ENCODE results near the gene FAXDC2.
"Not testable (repeated sequence)": the region's sequence is repeated elsewhere in the genome, so short reads cannot be mapped to it uniquely, and the experiment has no call there.

FAXDC2 gene

GRCh38 chr5:154824070-154824469, 26.3 kb downstream of the FAXDC2 start:
- Histone ChIP-seq H3K4me3 (ENCODE audit: low read length) (no peak overlapping the region), H3K4me2 (ENCODE audit: low read length) (no peak overlapping the region), H2BK120ac (ENCODE audit: low read depth, low read length) (no peak overlapping the region), H2BK15ac (replicated peaks; ENCODE audit: low read depth) (no peak overlapping the region), H3K79me2 (ENCODE audit: control insufficient read depth, insufficient read depth, low read length) (no peaks in the 10 kb centered on the region), H2BK5ac (ENCODE audit: low read length) (no peak overlapping the region), H3K36me3 (ENCODE audit: control insufficient read depth, insufficient read depth, low read length) (peaks cover 4% of the 10 kb centered on the region), H3K23ac (ENCODE audit: low read length) (no peak overlapping the region), H3K56ac (ENCODE audit: low read length) (no peak overlapping the region), H3K27ac (ENCODE audit: low read depth, low read length) (no peak overlapping the region), H4K8ac (ENCODE audit: low read depth, low read length) (no peak overlapping the region), H2AK5ac (ENCODE audit: low read length) (no peak overlapping the region), H4K5ac (ENCODE audit: low read length) (no peak overlapping the region), H3K18ac (ENCODE audit: low read length) (no peak overlapping the region), H3K9ac (ENCODE audit: low read length) (no peak overlapping the region), H3K27me3 (ENCODE audit: insufficient read depth, low read length, poor library complexity) (no peaks in the 10 kb centered on the region), H3K79me1 (ENCODE audit: low read length) (peaks cover 3% of the 10 kb centered on the region), H3K4ac (ENCODE audit: low read depth, low read length) (no peak overlapping the region), H3K4me1 (ENCODE audit: control insufficient read depth, low read depth, low read length) (no peaks in the 10 kb centered on the region)
- DNase-seq = no peak
- no CpG with 5 or more reads among the region's 2 CpGs for WGBS (ENCODE audit: extremely low coverage, insufficient coverage, low lambda C conversion rate)

- H3K4me3 ChIP-seq (ENCODE audit: low read length) = no peak overlapping the region
- H2BK15ac ChIP-seq (replicated peaks; ENCODE audit: low read depth) = no peak overlapping the region
- H3K56ac ChIP-seq (ENCODE audit: low read length) = no peak overlapping the region
- H3K79me2 ChIP-seq (ENCODE audit: control insufficient read depth, insufficient read depth, low read length) = no peaks in the 10 kb centered on the region
- H3K36me3 ChIP-seq (ENCODE audit: control insufficient read depth, insufficient read depth, low read length) = peaks cover 4% of the 10 kb centered on the region
- no peak overlapping the region for H2BK120ac ChIP-seq (ENCODE audit: low read depth, low read length)
- no CpG with 5 or more reads among the region's 4 CpGs for WGBS (ENCODE audit: extremely low coverage, insufficient coverage, low lambda C conversion rate)
- no peak overlapping the region for H3K18ac ChIP-seq (ENCODE audit: low read length)
- no peak overlapping the region for H4K8ac ChIP-seq (ENCODE audit: low read depth, low read length)
- no peaks in the 10 kb centered on the region for H3K4me1 ChIP-seq (ENCODE audit: control insufficient read depth, low read depth, low read length)
- DNase-seq = no peak
- no peak overlapping the region for H3K23ac ChIP-seq (ENCODE audit: low read length)
- H3K27ac ChIP-seq (ENCODE audit: low read depth, low read length) = no peak overlapping the region
- no peak overlapping the region for H4K5ac ChIP-seq (ENCODE audit: low read length)
- no peak overlapping the region for H2AK5ac ChIP-seq (ENCODE audit: low read length)
- no peak overlapping the region for H3K4me2 ChIP-seq (ENCODE audit: low read length)
- no peak overlapping the region for H2BK5ac ChIP-seq (ENCODE audit: low read length)
- H3K27me3 ChIP-seq (ENCODE audit: insufficient read depth, low read length, poor library complexity) = no peaks in the 10 kb centered on the region
- H3K9ac ChIP-seq (ENCODE audit: low read length) = no peak overlapping the region
- H3K79me1 ChIP-seq (ENCODE audit: low read length) = peaks cover 3% of the 10 kb centered on the region
- H3K4ac ChIP-seq (ENCODE audit: low read depth, low read length) = no peak overlapping the region
These were observed 26.8 kb downstream of the FAXDC2 start for GRCh38 chr5:154823605-154824004.

- H3K27me3 ChIP-seq (ENCODE audit: insufficient read depth, low read length, poor library complexity); H3K4me3 ChIP-seq (ENCODE audit: low read length); H3K4me1 ChIP-seq (ENCODE audit: control insufficient read depth, low read depth, low read length); H3K56ac ChIP-seq (ENCODE audit: low read length); H2AK5ac ChIP-seq (ENCODE audit: low read length); H3K23ac ChIP-seq (ENCODE audit: low read length); H4K8ac ChIP-seq (ENCODE audit: low read depth, low read length); H3K27ac ChIP-seq (ENCODE audit: low read depth, low read length); H3K4me2 ChIP-seq (ENCODE audit: low read length); H2BK120ac ChIP-seq (ENCODE audit: low read depth, low read length); H3K36me3 ChIP-seq (ENCODE audit: control insufficient read depth, insufficient read depth, low read length); H3K4ac ChIP-seq (ENCODE audit: low read depth, low read length); H2BK5ac ChIP-seq (ENCODE audit: low read length); DNase-seq; H4K5ac ChIP-seq (ENCODE audit: low read length); H3K79me1 ChIP-seq (ENCODE audit: low read length); H3K79me2 ChIP-seq (ENCODE audit: control insufficient read depth, insufficient read depth, low read length); H3K18ac ChIP-seq (ENCODE audit: low read length); H2BK15ac ChIP-seq (replicated peaks; ENCODE audit: low read depth); H3K9ac ChIP-seq (ENCODE audit: low read length): not testable (repeated sequence)
- no CpG with 5 or more reads among the region's 5 CpGs for WGBS (ENCODE audit: extremely low coverage, insufficient coverage, low lambda C conversion rate)
These were observed 27.5 kb downstream of the FAXDC2 start for GRCh38 chr5:154822896-154823295.

DNA sequence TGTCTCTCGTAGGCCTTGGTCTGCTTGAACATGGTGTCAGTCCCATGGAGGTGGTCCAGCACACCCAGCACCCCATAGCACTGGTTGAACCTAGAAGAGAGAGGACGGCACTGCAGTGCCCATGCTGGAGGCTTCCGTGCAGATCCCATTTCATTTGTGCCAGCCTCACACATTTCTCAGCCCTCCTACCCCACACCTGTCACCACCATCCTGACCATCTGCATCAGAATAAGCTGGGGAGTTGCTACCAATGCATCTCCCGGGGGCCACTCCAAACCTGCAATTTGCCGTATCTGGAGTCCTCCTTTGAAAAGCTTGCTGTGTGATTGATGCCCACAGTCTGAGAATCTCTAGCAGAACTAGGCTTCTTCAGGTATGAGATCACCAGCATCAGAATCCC, 30.0 kb downstream of the FAXDC2 start:
- no peak overlapping the region for H2AK5ac ChIP-seq (ENCODE audit: low read length)
- H3K9ac ChIP-seq (ENCODE audit: low read length) = no peak overlapping the region
- H3K4me3 ChIP-seq (ENCODE audit: low read length) = no peak overlapping the region
- no peaks in the 10 kb centered on the region for H3K4me1 ChIP-seq (ENCODE audit: control insufficient read depth, low read depth, low read length)
- no peak overlapping the region for H2BK15ac ChIP-seq (replicated peaks; ENCODE audit: low read depth)
- no peak overlapping the region for H4K8ac ChIP-seq (ENCODE audit: low read depth, low read length)
- H4K5ac ChIP-seq (ENCODE audit: low read length) = no peak overlapping the region
- H3K23ac ChIP-seq (ENCODE audit: low read length) = no peak overlapping the region
- no peak overlapping the region for H3K56ac ChIP-seq (ENCODE audit: low read length)
- no peak overlapping the region for H3K27ac ChIP-seq (ENCODE audit: low read depth, low read length)
- H3K79me2 ChIP-seq (ENCODE audit: control insufficient read depth, insufficient read depth, low read length) = no peaks in the 10 kb centered on the region
- no peak overlapping the region for H3K4me2 ChIP-seq (ENCODE audit: low read length)
- no peaks in the 10 kb centered on the region for H3K27me3 ChIP-seq (ENCODE audit: insufficient read depth, low read length, poor library complexity)
- no CpG with 5 or more reads among the region's 5 CpGs for WGBS (ENCODE audit: extremely low coverage, insufficient coverage, low lambda C conversion rate)
- DNase-seq = no peak
- no peak overlapping the region for H3K4ac ChIP-seq (ENCODE audit: low read depth, low read length)
- H2BK120ac ChIP-seq (ENCODE audit: low read depth, low read length) = no peak overlapping the region
- H3K36me3 ChIP-seq (ENCODE audit: control insufficient read depth, insufficient read depth, low read length) = peaks cover 14% of the 10 kb centered on the region
- H2BK5ac ChIP-seq (ENCODE audit: low read length) = no peak overlapping the region
- no peak overlapping the region for H3K18ac ChIP-seq (ENCODE audit: low read length)
- H3K79me1 ChIP-seq (ENCODE audit: low read length) = peaks cover 8% of the 10 kb centered on the region

DNA sequence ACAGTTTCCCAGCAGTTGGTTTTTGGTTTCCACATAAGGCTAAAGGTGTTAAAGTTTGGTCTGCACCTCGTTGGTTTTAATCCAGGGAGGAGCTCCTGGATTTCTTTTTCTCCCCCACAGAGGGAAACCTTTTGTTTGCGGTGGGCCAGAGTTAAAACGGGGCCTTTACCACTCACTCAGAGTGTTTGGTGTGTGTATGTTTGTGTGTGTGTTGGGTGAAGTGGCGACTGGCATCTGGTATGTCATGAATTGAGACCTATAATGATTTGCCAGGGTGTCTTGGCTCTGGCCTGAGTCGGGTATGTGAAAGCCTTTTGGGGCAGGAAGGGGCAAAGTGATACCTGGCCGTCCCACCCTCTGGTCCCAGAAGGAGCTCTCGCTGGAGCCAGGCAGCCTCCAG, 30.9 kb downstream of the FAXDC2 start:
- WGBS (ENCODE audit: extremely low coverage, insufficient coverage, low lambda C conversion rate) = no CpG with 5 or more reads among the region's 7 CpGs
- Histone ChIP-seq H3K4me3 (ENCODE audit: low read length) (no peak overlapping the region), H3K79me2 (ENCODE audit: control insufficient read depth, insufficient read depth, low read length) (no peaks in the 10 kb centered on the region)

GRCh38 chr5:154818471-154819116, 31.8 kb downstream of the FAXDC2 start:
- Histone ChIP-seq H3K9ac (ENCODE audit: low read length) (no peak overlapping the region), H4K8ac (ENCODE audit: low read depth, low read length) (no peak overlapping the region), H3K27me3 (ENCODE audit: insufficient read depth, low read length, poor library complexity) (no peaks in the 10 kb centered on the region), H3K4me1 (ENCODE audit: control insufficient read depth, low read depth, low read length) (no peaks in the 10 kb centered on the region), H3K23ac (ENCODE audit: low read length) (no peak overlapping the region), H2BK5ac (ENCODE audit: low read length) (no peak overlapping the region), H4K5ac (ENCODE audit: low read length) (no peak overlapping the region), H2BK15ac (replicated peaks; ENCODE audit: low read depth) (no peak overlapping the region), H3K18ac (ENCODE audit: low read length) (no peak overlapping the region), H2AK5ac (ENCODE audit: low read length) (no peak overlapping the region), H3K27ac (ENCODE audit: low read depth, low read length) (no peak overlapping the region), H3K4ac (ENCODE audit: low read depth, low read length) (no peak overlapping the region), H3K79me2 (ENCODE audit: control insufficient read depth, insufficient read depth, low read length) (no peaks in the 10 kb centered on the region), H2BK120ac (ENCODE audit: low read depth, low read length) (no peak overlapping the region), H3K36me3 (ENCODE audit: control insufficient read depth, insufficient read depth, low read length) (peaks cover 22% of the 10 kb centered on the region), H3K4me2 (ENCODE audit: low read length) (no peak overlapping the region), H3K56ac (ENCODE audit: low read length) (no peak overlapping the region), H3K79me1 (ENCODE audit: low read length) (peaks cover 11% of the 10 kb centered on the region), H3K4me3 (ENCODE audit: low read length) (no peak overlapping the region)
- WGBS (ENCODE audit: extremely low coverage, insufficient coverage, low lambda C conversion rate) = no CpG with 5 or more reads among the region's 2 CpGs
- DNase-seq = no peak

More for the DNA sequence above, 30.9 kb downstream of the FAXDC2 start:
- Histone ChIP-seq H3K18ac (ENCODE audit: low read length) (no peak overlapping the region), H2BK5ac (ENCODE audit: low read length) (no peak overlapping the region), H3K23ac (ENCODE audit: low read length) (no peak overlapping the region), H3K36me3 (ENCODE audit: control insufficient read depth, insufficient read depth, low read length) (peaks cover 19% of the 10 kb centered on the region), H3K4me2 (ENCODE audit: low read length) (no peak overlapping the region), H2BK120ac (ENCODE audit: low read depth, low read length) (no peak overlapping the region), H3K4ac (ENCODE audit: low read depth, low read length) (no peak overlapping the region), H4K8ac (ENCODE audit: low read depth, low read length) (no peak overlapping the region), H3K9ac (ENCODE audit: low read length) (no peak overlapping the region), H2BK15ac (replicated peaks; ENCODE audit: low read depth) (no peak overlapping the region), H4K5ac (ENCODE audit: low read length) (no peak overlapping the region), H3K79me1 (ENCODE audit: low read length) (peaks cover 11% of the 10 kb centered on the region), H3K27ac (ENCODE audit: low read depth, low read length) (no peak overlapping the region), H3K4me1 (ENCODE audit: control insufficient read depth, low read depth, low read length) (no peaks in the 10 kb centered on the region), H3K56ac (ENCODE audit: low read length) (no peak overlapping the region), H3K27me3 (ENCODE audit: insufficient read depth, low read length, poor library complexity) (no peaks in the 10 kb centered on the region), H2AK5ac (ENCODE audit: low read length) (no peak overlapping the region)
- no peak for DNase-seq

Data from mesendoderm (in vitro differentiated cells).